HG03095 (cell line): ENCODE results near the gene CACNA1I.
"Not testable (repeated sequence)": the region's sequence is repeated elsewhere in the genome, so short reads cannot be mapped to it uniquely, and the experiment has no call there.

Experiments
- ATAC-seq: cut with Tn5 transposase; IDR thresholded peaks from one replicate; pipeline ENCODE4 v1.9.1; 2021; ENCODE audit warnings: moderate library complexity; ENCODE audit not compliant: unreplicated experiment

Gene CACNA1I

GRCh38 chr22:39570665-39571064, at the start of gene CACNA1I:
Gene CACNA1I (plus strand): TSS chr22:39570753. CDS start chr22:39570753, 0 bp downstream.
- ATAC-seq = no peak

GRCh38 chr22:39521106-39521885, 49.3 kb upstream of the CACNA1I start:
- not testable (repeated sequence) for ATAC-seq

- not testable (repeated sequence) for ATAC-seq
Observed at GRCh38 chr22:39522091-39522490, 48.5 kb upstream of the CACNA1I start.

GRCh38 chr22:39522567-39523300, 47.8 kb upstream of the CACNA1I start:
- ATAC-seq = no peak

GRCh38 chr22:39524089-39524752, 46.3 kb upstream of the CACNA1I start:
- no peak for ATAC-seq

GRCh38 chr22:39524753-39525657, 45.5 kb upstream of the CACNA1I start:
- no peak for ATAC-seq

GRCh38 chr22:39525658-39525975, 44.9 kb upstream of the CACNA1I start:
- no peak for ATAC-seq

- no peak for ATAC-seq
Observed at GRCh38 chr22:39526736-39527171, 43.8 kb upstream of the CACNA1I start.

- no peak for ATAC-seq
Observed at GRCh38 chr22:39527481-39527961, 43.0 kb upstream of the CACNA1I start.

- no peak for ATAC-seq
Observed at GRCh38 chr22:39528080-39528661, 42.4 kb upstream of the CACNA1I start.

GRCh38 chr22:39528681-39529486, 41.7 kb upstream of the CACNA1I start:
- no peak for ATAC-seq

GRCh38 chr22:39529487-39529851, 41.1 kb upstream of the CACNA1I start:
- no peak for ATAC-seq

- ATAC-seq = no peak
Observed at GRCh38 chr22:39530116-39530515, 40.4 kb upstream of the CACNA1I start.

- no peak for ATAC-seq
Observed at GRCh38 chr22:39530692-39531331, 39.7 kb upstream of the CACNA1I start.

GRCh38 chr22:39532215-39533073, 38.1 kb upstream of the CACNA1I start, which contains the start of gene RPS19BP1:
Gene RPS19BP1 (minus strand): TSS chr22:39532748. CDS start chr22:39532738, 10 bp downstream.
- ATAC-seq = peak; percentile 57

GRCh38 chr22:39534092-39534506, 36.5 kb upstream of the CACNA1I start:
- no peak for ATAC-seq

- ATAC-seq = no peak
Observed at GRCh38 chr22:39534591-39535356, 35.8 kb upstream of the CACNA1I start.
